SJSA1 (cell line): Measurements from ENCODE around the gene NTMT2. TPM values are rescaled to one million over a fixed set of nuclear protein-coding genes. Genes with fewer than 3 reads are reported as not detected.

Source experiments
- DNase-seq, 2 experiments: peaks; one replicate each; pipeline ENCODE4 v3.0.0-alpha.2; 2015 to 2020; ENCODE audit warnings: low spot score in 2 of 2, low read depth in 1 of 2
- H3K27ac ChIP-seq: fragments of 250-450 bp; sonication (Bioruptor Pico); 2 replicates; pipeline ENCODE4 v1.5.1; 2020; ENCODE audit warnings: mild to moderate bottlenecking, moderate library complexity
- H3K27me3 ChIP-seq: fragments of 250-450 bp; sonication (Bioruptor Pico); replicated peaks from 2 replicates; pipeline ENCODE4 v1.5.1; 2020; ENCODE audit warnings: mild to moderate bottlenecking, moderate library complexity
- H3K36me3 ChIP-seq: fragments of 250-450 bp; sonication (Bioruptor Pico); 2 replicates; pipeline ENCODE4 v1.5.1; 2020; ENCODE audit warnings: mild to moderate bottlenecking
- H3K4me1 ChIP-seq: fragments of 250-450 bp; sonication (Bioruptor Pico); replicated peaks from 2 replicates; pipeline ENCODE4 v1.6.1; 2021; ENCODE audit warnings: mild to moderate bottlenecking
- H3K4me3 ChIP-seq: fragments of 250-450 bp; sonication (Bioruptor Pico); 2 replicates; pipeline ENCODE4 v1.5.1; 2020; ENCODE audit warnings: mild to moderate bottlenecking
- H3K9me3 ChIP-seq: fragments of 250-450 bp; sonication (Bioruptor Pico); replicated peaks from 2 replicates; pipeline ENCODE4 v1.5.1; 2020; ENCODE audit warnings: mild to moderate bottlenecking
- total RNA-seq: library from RNA; depleted of rRNA; stranded (reverse); fragments of >200 nt; shearing (Covaris generic); gene quantifications from 2 replicates; pipeline ENCODE4 v1.2.3, GENCODE V29; 2014

Gene NTMT2
- total RNA-seq, 1 experiment from 2014 or later, result not detected

- DNase-seq, result no peak
- Histone ChIP-seq H3K4me3 (no peak overlapping the region), H3K27me3 (no peaks in the 10 kb centered on the region), H3K27ac (no peak overlapping the region), H3K9me3 (no peaks in the 10 kb centered on the region), H3K4me1 (no peaks in the 10 kb centered on the region), H3K36me3 (no peaks in the 10 kb centered on the region)
Observed at GRCh38 chr1:170140371-170140770, 5.4 kb upstream of the NTMT2 start.

DNA sequence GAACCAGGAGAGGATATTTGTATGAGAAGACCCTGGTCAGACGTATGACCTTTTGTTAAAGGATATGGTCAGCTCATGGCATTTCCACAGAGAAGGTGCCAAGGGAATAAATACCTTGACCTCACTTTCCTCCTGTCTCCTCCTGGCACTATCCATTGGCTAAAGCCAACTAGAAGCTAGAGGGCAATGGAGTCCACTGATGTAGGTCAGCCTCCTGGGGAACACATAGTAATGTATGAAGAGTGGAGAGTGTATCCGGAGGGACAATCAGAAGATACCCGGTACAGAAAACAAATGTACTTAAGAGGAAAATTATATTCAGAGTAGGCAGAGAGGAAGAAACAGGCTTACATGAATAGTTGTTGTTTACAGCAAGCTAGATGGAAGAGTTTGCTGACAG is 698 bp upstream of the NTMT2 start:
- no peak overlapping the region for H3K27ac ChIP-seq
- no peak overlapping the region for H3K4me3 ChIP-seq
- no peaks in the 10 kb centered on the region for H3K27me3 ChIP-seq
- no peaks in the 10 kb centered on the region for H3K4me1 ChIP-seq
- no peaks in the 10 kb centered on the region for H3K36me3 ChIP-seq
- DNase-seq, result no peak
- H3K9me3 ChIP-seq, result no peaks in the 10 kb centered on the region

GRCh38 chr1:170146720-170147263 is 1.0 kb downstream of the NTMT2 start:
- DNase-seq, result no peak
- Histone ChIP-seq H3K9me3 (no peaks in the 10 kb centered on the region), H3K27ac (no peak overlapping the region), H3K4me1 (no peaks in the 10 kb centered on the region), H3K4me3 (no peak overlapping the region), H3K27me3 (no peaks in the 10 kb centered on the region), H3K36me3 (no peaks in the 10 kb centered on the region)

DNA sequence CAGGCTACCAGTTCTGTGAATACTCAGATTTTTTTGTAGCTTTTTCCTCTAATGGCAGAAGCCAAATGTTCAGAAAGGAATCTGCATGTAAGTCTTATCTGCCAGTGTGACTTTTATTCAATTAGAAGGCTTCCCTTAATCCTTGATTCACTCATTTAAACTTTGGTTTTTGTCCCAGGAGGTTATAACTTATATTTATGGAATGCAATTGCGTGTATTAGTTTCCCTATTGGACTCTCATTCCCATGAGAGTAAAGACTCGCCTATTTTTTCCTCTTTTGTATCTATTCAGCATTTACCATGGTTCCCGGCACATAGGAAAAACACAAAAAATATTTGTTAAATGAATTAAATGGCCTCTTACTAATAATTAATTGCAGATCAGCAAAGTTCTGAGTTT is 3.5 kb downstream of the NTMT2 start:
- no peak overlapping the region for H3K4me3 ChIP-seq
- H3K9me3 ChIP-seq, result no peaks in the 10 kb centered on the region
- DNase-seq, result no peak
- H3K27me3 ChIP-seq, result no peaks in the 10 kb centered on the region
- H3K27ac ChIP-seq, result no peak overlapping the region
- no peaks in the 10 kb centered on the region for H3K4me1 ChIP-seq
- no peaks in the 10 kb centered on the region for H3K36me3 ChIP-seq

DNA sequence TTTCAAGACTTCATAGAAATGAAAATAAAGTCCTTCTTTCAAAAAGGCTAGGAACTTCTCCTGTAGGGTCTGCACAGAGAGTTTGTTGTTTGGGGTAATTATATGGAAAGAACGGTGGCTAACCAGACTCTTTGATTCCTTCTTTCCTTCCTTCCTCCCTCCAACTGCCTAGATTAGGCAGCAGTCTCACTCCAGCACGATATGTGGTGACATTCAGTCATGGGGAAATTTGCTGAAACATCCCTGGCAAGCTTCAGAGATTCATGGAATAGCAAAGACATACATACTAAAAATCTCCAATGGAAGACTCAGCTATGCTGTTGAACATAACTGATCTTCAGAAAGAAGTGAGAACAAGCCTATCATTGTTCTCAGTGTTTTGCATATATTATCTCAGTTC is 4.3 kb downstream of the NTMT2 start:
- Histone ChIP-seq H3K27me3 (no peaks in the 10 kb centered on the region), H3K36me3 (no peaks in the 10 kb centered on the region), H3K4me3 (no peak overlapping the region), H3K9me3 (no peaks in the 10 kb centered on the region), H3K27ac (no peak overlapping the region), H3K4me1 (no peaks in the 10 kb centered on the region)
- no peak for DNase-seq

- Histone ChIP-seq H3K4me3 (no peak overlapping the region), H3K4me1 (no peaks in the 10 kb centered on the region), H3K36me3 (no peaks in the 10 kb centered on the region), H3K27me3 (no peaks in the 10 kb centered on the region), H3K9me3 (no peaks in the 10 kb centered on the region), H3K27ac (no peak overlapping the region)
- DNase-seq, result no peak
Observed at GRCh38 chr1:170150921-170151320, 5.2 kb downstream of the NTMT2 start.

DNA sequence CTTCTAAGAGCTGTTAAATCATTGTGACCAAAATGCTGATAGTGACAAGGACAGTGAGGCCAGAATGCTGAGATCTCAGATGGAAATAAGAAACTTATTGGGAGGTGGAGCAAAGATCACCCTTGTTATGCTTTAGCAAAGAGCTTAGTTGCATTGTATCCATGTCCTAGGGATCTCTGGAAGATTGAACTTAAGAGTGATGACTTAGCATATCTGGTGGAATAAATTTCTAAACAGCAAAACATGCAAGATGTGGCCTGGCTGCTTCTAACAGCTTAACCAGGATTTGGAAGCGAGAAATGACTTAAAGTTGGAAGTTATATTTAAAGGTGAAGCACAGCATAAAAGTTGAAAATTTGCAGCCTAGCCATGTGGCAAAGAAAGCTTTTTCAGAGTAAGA is 7.7 kb downstream of the NTMT2 start:
- no peaks in the 10 kb centered on the region for H3K36me3 ChIP-seq
- no peaks in the 10 kb centered on the region for H3K4me1 ChIP-seq
- DNase-seq, result no peak

GRCh38 chr1:170155055-170155454 is 9.3 kb downstream of the NTMT2 start:
- Histone ChIP-seq H3K4me1 (no peaks in the 10 kb centered on the region), H3K27me3 (no peaks in the 10 kb centered on the region), H3K36me3 (no peaks in the 10 kb centered on the region), H3K4me3 (no peak overlapping the region), H3K27ac (no peak overlapping the region), H3K9me3 (no peaks in the 10 kb centered on the region)
- DNase-seq, result no peak

More for the DNA sequence above, 7.7 kb downstream of the NTMT2 start:
- no peak overlapping the region for H3K27ac ChIP-seq
- H3K27me3 ChIP-seq, result no peaks in the 10 kb centered on the region
- H3K9me3 ChIP-seq, result no peaks in the 10 kb centered on the region
- H3K4me3 ChIP-seq, result no peak overlapping the region

GRCh38 chr1:170156594-170156993 is 10.8 kb downstream of the NTMT2 start:
- DNase-seq, result no peak
- Histone ChIP-seq H3K4me1 (no peaks in the 10 kb centered on the region), H3K27me3 (no peaks in the 10 kb centered on the region), H3K36me3 (no peaks in the 10 kb centered on the region), H3K27ac (no peak overlapping the region), H3K4me3 (no peak overlapping the region), H3K9me3 (no peaks in the 10 kb centered on the region)

- Histone ChIP-seq H3K27me3 (no peaks in the 10 kb centered on the region), H3K4me3 (no peak overlapping the region), H3K4me1 (no peaks in the 10 kb centered on the region), H3K9me3 (no peaks in the 10 kb centered on the region), H3K36me3 (no peaks in the 10 kb centered on the region), H3K27ac (no peak overlapping the region)
- DNase-seq, result no peak
Observed at GRCh38 chr1:170157820-170158219, 12.1 kb downstream of the NTMT2 start.

GRCh38 chr1:170162459-170163246 is 16.9 kb downstream of the NTMT2 start:
- DNase-seq, result peak; percentile 19 to 65
- no peaks in the 10 kb centered on the region for H3K9me3 ChIP-seq
- no peaks in the 10 kb centered on the region for H3K36me3 ChIP-seq
- H3K4me1 ChIP-seq, result no peaks in the 10 kb centered on the region
- H3K27ac ChIP-seq, result no peak overlapping the region
- H3K27me3 ChIP-seq, result no peaks in the 10 kb centered on the region
- H3K4me3 ChIP-seq, result no peak overlapping the region

- DNase-seq, result no peak
- no peak overlapping the region for H3K27ac ChIP-seq
- no peaks in the 10 kb centered on the region for H3K9me3 ChIP-seq
- no peak overlapping the region for H3K4me3 ChIP-seq
- no peaks in the 10 kb centered on the region for H3K4me1 ChIP-seq
- no peaks in the 10 kb centered on the region for H3K27me3 ChIP-seq
- no peaks in the 10 kb centered on the region for H3K36me3 ChIP-seq
Observed at GRCh38 chr1:170164103-170164763, 18.5 kb downstream of the NTMT2 start.

GRCh38 chr1:170166518-170167180 is 20.9 kb downstream of the NTMT2 start:
- Histone ChIP-seq H3K27me3 (no peaks in the 10 kb centered on the region), H3K36me3 (no peaks in the 10 kb centered on the region), H3K4me1 (no peaks in the 10 kb centered on the region), H3K4me3 (no peak overlapping the region), H3K9me3 (no peaks in the 10 kb centered on the region; the same call in 1 of the 2 replicates), H3K27ac (no peak overlapping the region)
- no peak for DNase-seq

GRCh38 chr1:170168265-170168664 is 22.5 kb downstream of the NTMT2 start:
- Histone ChIP-seq H3K36me3 (no peaks in the 10 kb centered on the region), H3K9me3 (no peaks in the 10 kb centered on the region; the same call in 1 of the 2 replicates), H3K27me3 (no peaks in the 10 kb centered on the region), H3K27ac (no peak overlapping the region), H3K4me1 (no peaks in the 10 kb centered on the region), H3K4me3 (no peak overlapping the region)
- peak in 1 of 2 experiments; percentile 4 for DNase-seq
